CD4-positive, alpha-beta T cell (primary cell): ENCODE measurements around the gene TSPO2. TPM values are rescaled to one million over a fixed set of nuclear protein-coding genes. Genes with fewer than 3 reads are reported as not detected.

Experiments used
- ATAC-seq: fragments of 200-7000 bp; cut with Tn5 transposase; one replicate; pipeline ENCODE4 v1.10.0; 2022; ENCODE audit warnings: mild to moderate bottlenecking; ENCODE audit not compliant: poor library complexity
- CTCF ChIA-PET: fragments of 350-600 bp; sonication (Branson Sonifier 250); formaldehyde crosslinking; loops from one replicate; lab custom pipeline; 2021; ENCODE audit warnings: antibody characterized with exemption, inconsistent platforms; lab: Charles Lee
- POLR2A ChIA-PET: fragments of 350-600 bp; sonication (Branson Sonifier 250); formaldehyde crosslinking; loops from one replicate; lab custom pipeline; 2021; ENCODE audit warnings: antibody characterized with exemption, inconsistent platforms; lab: Charles Lee
- DNase-seq, 14 experiments: peaks; one replicate each; pipeline ENCODE4 v3.0.0-alpha.2; 2013 to 2020; ENCODE audit warnings: mixed read lengths in 2 of 14
- H3K27ac ChIP-seq, 2 donors: one replicate each; pipeline versions ENCODE4 v1.5.1 to v1.7.0; 2013; ENCODE audit warnings: low read length in 2 of 2, low read depth in 1 of 2, mild to moderate bottlenecking in 1 of 2
- H3K27me3 ChIP-seq, 2 experiments: 1 replicate in 1 of 2; 2 replicates in 1 of 2; pipeline versions ENCODE4 v1.6.1 to v1.7.0; 2013; ENCODE audit warnings: low read length in 2 of 2, control low read depth in 1 of 2, mild to moderate bottlenecking in 1 of 2, moderate library complexity in 1 of 2; ENCODE audit not compliant: insufficient read depth in 2 of 2, control insufficient read depth in 1 of 2
- H3K36me3 ChIP-seq: one replicate; pipeline ENCODE4 v1.6.1; 2013; ENCODE audit warnings: low read length, control low read depth; ENCODE audit not compliant: insufficient read depth
- H3K4me1 ChIP-seq: one replicate; pipeline ENCODE4 v1.6.1; 2013; ENCODE audit warnings: low read length, control low read depth; ENCODE audit not compliant: insufficient read depth
- H3K4me3 ChIP-seq: one replicate; pipeline ENCODE4 v1.5.1; 2013; ENCODE audit warnings: mild to moderate bottlenecking, low read length, moderate library complexity
- H3K9me3 ChIP-seq, 2 experiments: 1 replicate in 1 of 2; 2 replicates in 1 of 2; pipeline versions ENCODE4 v1.6.1 to v1.7.0; 2013; ENCODE audit warnings: low read length in 2 of 2, mild to moderate bottlenecking in 2 of 2, control low read depth in 1 of 2, moderate library complexity in 1 of 2; ENCODE audit not compliant: control insufficient read depth in 1 of 2, insufficient read depth in 1 of 2
- H3K27ac Mint-ChIP-seq: one replicate; pipeline ENCODE4 v1.8.0; 2020; ENCODE audit warnings: mixed read lengths
- H3K27me3 Mint-ChIP-seq: one replicate; pipeline ENCODE4 v1.8.0; 2021; ENCODE audit warnings: mixed read lengths
- H3K36me3 Mint-ChIP-seq: one replicate; pipeline ENCODE4 v1.8.0; 2021; ENCODE audit warnings: low read depth, mixed read lengths
- H3K4me1 Mint-ChIP-seq: one replicate; pipeline ENCODE4 v1.8.0; 2021; ENCODE audit warnings: low read depth, mixed read lengths
- H3K4me3 Mint-ChIP-seq: one replicate; pipeline ENCODE4 v1.8.0; 2020; ENCODE audit warnings: mild to moderate bottlenecking, mixed read lengths
- H3K9me3 Mint-ChIP-seq: one replicate; pipeline ENCODE4 v1.8.0; 2020; ENCODE audit warnings: mixed read lengths
- CTCF ChIP-seq: fragments of 200-600 bp; IDR thresholded peaks from one replicate; pipeline ENCODE4 v1.8.0; 2022; ENCODE audit warnings: antibody characterized with exemption, mild to moderate bottlenecking
- intact Hi-C, 2 experiments: fragments of 100-400 bp; cut with DNase I in 1 of 2; cut with micrococcal nuclease in 1 of 2; formaldehyde crosslinking; loops; one replicate each; pipeline versions ENCODE4 v1.15.1 to v1.9.0; 2023 to 2025; cut with DNase I, micrococcal nuclease
- total RNA-seq, 174 experiments: library from RNA in 2 of 174; stranded (reverse) in 2 of 174; gene quantifications; one replicate each; pipeline ENCODE4 v1.2.3 and lab custom pipeline; 2021 to 2026

The TSPO2 gene
- total RNA-seq, 2 experiments from 2014 or later = not detected

GRCh38 chr6:41008011-41008410, 34.3 kb upstream of the TSPO2 start:
- Histone ChIP-seq H3K4me3 (no peak overlapping the region), H3K27me3 (peaks cover 0 to 5% of the 10 kb centered on the region in 2 experiments), H3K36me3 (no peaks in the 10 kb centered on the region), H3K4me1 (peaks cover 4% of the 10 kb centered on the region), H3K9me3 (no peaks in the 10 kb centered on the region), H3K27ac (no peak overlapping the region)
- DNase-seq (no peak), ATAC-seq (no peak)
- POLR2A ChIA-PET = no interaction called here
- Mint-ChIP-seq H3K27me3 (peaks cover 9% of the 10 kb centered on the region), H3K27ac (no peak overlapping the region), H3K4me3 (no peak overlapping the region), H3K36me3 (no peaks in the 10 kb centered on the region), H3K4me1 (no peaks in the 10 kb centered on the region), H3K9me3 (no peaks in the 10 kb centered on the region)
- CTCF ChIA-PET = interaction anchor here (1.9 kb wide), 1 partner anchor 20 kb away, joined by 6 read pairs; no protein-coding TSS in a partner anchor
- TF ChIP-seq CTCF = no peak
- intact Hi-C loops = no loop called here

GRCh38 chr6:41009669-41010068, 32.6 kb upstream of the TSPO2 start:
- Mint-ChIP-seq H3K4me1 (no peaks in the 10 kb centered on the region), H3K27me3 (no peaks in the 10 kb centered on the region), H3K27ac (no peak overlapping the region), H3K4me3 (no peak overlapping the region), H3K9me3 (no peaks in the 10 kb centered on the region), H3K36me3 (no peaks in the 10 kb centered on the region)
- H3K27me3 ChIP-seq = no peaks in the 10 kb centered on the region
- intact Hi-C loops = no loop called here
- no peak overlapping the region for H3K4me3 ChIP-seq
- H3K27ac ChIP-seq = no peak overlapping the region
- ChIA-PET CTCF (no interaction called here), POLR2A (no interaction called here)
- ATAC-seq (no peak), DNase-seq (no peak)
- peaks cover 4% of the 10 kb centered on the region for H3K4me1 ChIP-seq
- no peaks in the 10 kb centered on the region for H3K36me3 ChIP-seq
- no peak for TF ChIP-seq CTCF
- no peaks in the 10 kb centered on the region for H3K9me3 ChIP-seq

DNA sequence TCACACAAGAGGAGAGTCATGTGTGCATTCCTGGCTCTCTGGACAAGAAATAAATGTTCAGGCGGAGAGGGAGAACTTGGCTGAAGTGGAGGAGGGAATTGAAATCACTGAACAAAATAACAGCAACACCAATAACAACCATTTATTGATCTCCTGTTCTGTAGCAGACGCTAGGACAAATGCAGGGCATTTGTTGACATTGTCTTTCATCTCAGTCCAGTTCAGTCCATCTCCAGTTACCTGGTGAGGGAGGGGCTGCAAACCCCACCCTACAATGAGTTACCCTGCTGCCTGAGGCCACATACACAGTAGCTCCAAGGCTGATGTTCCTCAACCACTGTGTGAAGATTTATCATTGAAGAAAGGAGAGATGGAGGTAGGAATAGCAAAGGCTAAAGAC, 30.6 kb upstream of the TSPO2 start:
- H3K4me3 Mint-ChIP-seq = no peak overlapping the region
- Histone ChIP-seq H3K4me3 (no peak overlapping the region), H3K27me3 (no peaks in the 10 kb centered on the region), H3K9me3 (no peaks in the 10 kb centered on the region), H3K36me3 (no peaks in the 10 kb centered on the region), H3K4me1 (no peaks in the 10 kb centered on the region), H3K27ac (no peak overlapping the region)
- no peak for ATAC-seq
- intact Hi-C loops = no loop called here
- H3K9me3 Mint-ChIP-seq = no peaks in the 10 kb centered on the region
- TF ChIP-seq CTCF = no peak
- no peaks in the 10 kb centered on the region for H3K27me3 Mint-ChIP-seq
- ChIA-PET POLR2A (no interaction called here), CTCF (interaction anchor here (2.0 kb wide), 1 partner anchor 16 kb away, joined by 8 read pairs; no protein-coding TSS in a partner anchor)
- H3K4me1 Mint-ChIP-seq = no peaks in the 10 kb centered on the region
- DNase-seq = no peak
- H3K36me3 Mint-ChIP-seq = no peaks in the 10 kb centered on the region
- no peak overlapping the region for H3K27ac Mint-ChIP-seq
